GM12878 (cell line): ENCODE results near the gene ZNF688. TPM values are rescaled to one million over a fixed set of nuclear protein-coding genes. Genes with fewer than 3 reads are reported as not detected.

Experiments used
- BACH1 ChIP-seq: fragments of 450-650 bp; IDR thresholded peaks from 2 replicates; pipeline ENCODE4 v1.6.1; 2017; ENCODE audit warnings: mild to moderate bottlenecking, borderline replicate concordance
- CUX1 ChIP-seq: IDR thresholded peaks from 2 replicates; pipeline ENCODE4 v1.6.1; 2012; ENCODE audit warnings: improper control_type of control experiment, low read depth, low read length; ENCODE audit not compliant: insufficient replicate concordance
- KDM1A ChIP-seq: fragments of 200-600 bp; sonication (generic); IDR thresholded peaks from 2 replicates; pipeline ENCODE4 v1.6.1; 2016; ENCODE audit warnings: borderline replicate concordance
- MYC ChIP-seq: IDR thresholded peaks from 2 replicates; pipeline ENCODE4 v1.6.1; 2011; ENCODE audit warnings: mild to moderate bottlenecking, low read length, moderate library complexity, inconsistent platforms; ENCODE audit not compliant: insufficient read depth, insufficient replicate concordance, insufficient read length, severe bottlenecking
- NR2F1 ChIP-seq: fragments of 450-650 bp; conservative IDR thresholded peaks from 2 replicates; pipeline ENCODE4 v1.6.1; 2017; ENCODE audit warnings: mild to moderate bottlenecking
- RAD51 ChIP-seq: fragments of 450-650 bp; IDR thresholded peaks from 2 replicates; pipeline ENCODE4 v1.6.1; 2016; ENCODE audit warnings: moderate library complexity, mild to moderate bottlenecking, inconsistent platforms
- SMAD5 ChIP-seq: IDR thresholded peaks from 2 replicates; pipeline ENCODE4 v1.6.1; 2016; ENCODE audit warnings: antibody characterized with exemption, low read depth
- SRF ChIP-seq, 2 experiments: IDR thresholded peaks; 2 replicates each; pipeline ENCODE4 v1.6.1; 2011; ENCODE audit warnings: low read depth in 2 of 2, low read length in 2 of 2, mild to moderate bottlenecking in 1 of 2, moderate library complexity in 1 of 2
- ZNF24 ChIP-seq: fragments of 450-650 bp; IDR thresholded peaks from 2 replicates; pipeline ENCODE4 v1.6.1; 2017; ENCODE audit warnings: antibody characterized with exemption, mild to moderate bottlenecking
- polyA plus RNA-seq, 11 experiments: library from polyadenylated mRNA; depleted of rRNA in 4 of 11; unstranded in 6 of 11; stranded (reverse) in 5 of 11; fragments of >200 nt; fragmentation: Nextera tagmentation in 4 of 11; fragmentation: Illumina TruSeq in 1 of 11; extraction: Ambion mirVana in 4 of 11; extraction: Trizol in 1 of 11; gene quantifications; 1 replicate in 1 of 11; 2 replicates in 10 of 11; pipeline versions ENCODE4 v1.2.1 to v1.2.3, GENCODE V29; 2011 to 2016; ENCODE audit warnings: inconsistent platforms in 2 of 11, missing spikeins in 2 of 11, low read depth in 1 of 11
- total RNA-seq, 4 experiments: library from RNA; depleted of rRNA in 3 of 4; stranded (reverse); fragments of >200 nt in 3 of 4; fragmentation: Illumina TruSeq in 1 of 4; extraction: Trizol in 1 of 4; gene quantifications; 2 replicates each; pipeline versions ENCODE4 v1.2.1 to v1.2.3, GENCODE V29; 2013 to 2021

The ZNF688 gene
- total and polyA plus RNA-seq, 10 of the 15 experiments (the other 5 are each of a cell fraction or from before 2014, with no cell fraction given), result 0.14 to 17.4 (median 10.6) TPM

GRCh38 chr16:30535106-30535776, 36.3 kb downstream of the ZNF688 start (continued):
- TF ChIP-seq CUX1, result no peak
- TF ChIP-seq SMAD5, result peak; percentile 93
- TF ChIP-seq SRF (IDR thresholded peaks at IDR 0.05; ENCODE audit: low read depth in 2 of 2, low read length in 2 of 2), result no peak
- 0 out of 2 replicates have a peak, but pooled peaks have one; percentile 18 for TF ChIP-seq BACH1
- TF ChIP-seq MYC, result no peak
- TF ChIP-seq NR2F1, result no peak
- TF ChIP-seq KDM1A, result no peak
- TF ChIP-seq RAD51, result 0 out of 2 replicates have a peak, but pooled peaks have one; percentile 27
- TF ChIP-seq ZNF24, result 0 out of 2 replicates have a peak, but pooled peaks have one; percentile 7
